CD4-positive, CD25-positive, alpha-beta regulatory T cell (primary cell): ENCODE data around the gene LMAN1. TPM values are rescaled to one million over a fixed set of nuclear protein-coding genes. Genes with fewer than 3 reads are reported as not detected.

ENCODE experiments used
- ATAC-seq, 2 donors: fragments of 150-1000 bp; cut with Tn5 transposase; one replicate each; pipeline ENCODE4 v1.10.0; 2021; ENCODE audit warnings: low read depth in 2 of 2, moderate number of reproducible peaks in 2 of 2, moderate library complexity in 1 of 2
- DNase-seq, 3 donors: peaks; one replicate each; pipeline versions ENCODE4 v3.0.0 to v3.0.0-alpha.2; 2012 to 2022; ENCODE audit warnings: mixed read lengths in 1 of 3
- H3K27ac ChIP-seq: one replicate; pipeline ENCODE4 v1.7.0; 2013; ENCODE audit warnings: mild to moderate bottlenecking, low read length; ENCODE audit not compliant: insufficient read depth, poor library complexity, severe bottlenecking
- H3K27me3 ChIP-seq: one replicate; pipeline ENCODE4 v1.7.0; 2013; ENCODE audit warnings: low read length; ENCODE audit not compliant: control insufficient read depth, insufficient read depth
- H3K36me3 ChIP-seq: one replicate; pipeline ENCODE4 v1.7.0; 2013; ENCODE audit warnings: mild to moderate bottlenecking, low read length, moderate library complexity; ENCODE audit not compliant: control insufficient read depth, insufficient read depth
- H3K4me1 ChIP-seq: 2 replicates; pipeline ENCODE4 v1.7.0; 2013; ENCODE audit warnings: mild to moderate bottlenecking, low read length; ENCODE audit not compliant: insufficient read depth, control insufficient read depth, poor library complexity, severe bottlenecking
- H3K4me3 ChIP-seq: one replicate; pipeline ENCODE4 v1.7.0; 2013; ENCODE audit warnings: low read depth, mild to moderate bottlenecking, low read length, moderate library complexity
- H3K9me3 ChIP-seq, 2 experiments: 1 replicate in 1 of 2; 2 replicates in 1 of 2; pipeline ENCODE4 v1.7.0; 2013; ENCODE audit warnings: low read length in 2 of 2, mild to moderate bottlenecking in 1 of 2, moderate library complexity in 1 of 2; ENCODE audit not compliant: control insufficient read depth in 2 of 2
- H3K27ac Mint-ChIP-seq, 3 donors: one replicate each; pipeline ENCODE4 v1.8.0; 2020 to 2022; ENCODE audit warnings: mild to moderate bottlenecking in 3 of 3, mixed read lengths in 3 of 3, moderate library complexity in 2 of 3
- H3K27me3 Mint-ChIP-seq: one replicate; pipeline ENCODE4 v1.8.0; 2022; ENCODE audit warnings: mild to moderate bottlenecking, mixed read lengths
- H3K36me3 Mint-ChIP-seq: one replicate; pipeline ENCODE4 v1.8.0; 2020; ENCODE audit warnings: mixed read lengths
- H3K4me1 Mint-ChIP-seq, 4 donors: one replicate each; pipeline ENCODE4 v1.8.0; 2020 to 2022; ENCODE audit warnings: mixed read lengths in 4 of 4, mild to moderate bottlenecking in 1 of 4
- H3K4me3 Mint-ChIP-seq, 4 donors: one replicate each; pipeline ENCODE4 v1.8.0; 2020 to 2022; ENCODE audit warnings: mild to moderate bottlenecking in 4 of 4, mixed read lengths in 4 of 4, moderate library complexity in 3 of 4
- H3K9me3 Mint-ChIP-seq, 7 donors: one replicate each; pipeline ENCODE4 v1.8.0; 2020 to 2022; ENCODE audit warnings: mixed read lengths in 7 of 7, mild to moderate bottlenecking in 3 of 7, moderate library complexity in 2 of 7
- polyA plus RNA-seq, 4 donors: library from polyadenylated mRNA; unstranded; fragments of 300-500 nt; fragmentation: Illumina TruSeq; gene quantifications; one replicate each; pipeline ENCODE4 v1.2.3, GENCODE V29; 2021
- total RNA-seq: library from RNA; stranded (reverse); gene quantifications from one replicate; pipeline ENCODE4 v1.2.3, GENCODE V29; 2022

The LMAN1 gene
- total and polyA plus RNA-seq, 5 donors from 2014 or later: 25.3 to 51.3 (median 36.3) TPM

- Histone ChIP-seq H3K9me3 (no peaks in the 10 kb centered on the region), H3K27me3 (peaks cover 32% of the 10 kb centered on the region)
- no peaks in the 10 kb centered on the region for H3K36me3 Mint-ChIP-seq
Observed at GRCh38 chr18:59279193-59279592, 79.9 kb downstream of the LMAN1 start.

GRCh38 chr18:59278793-59279192 is 80.3 kb downstream of the LMAN1 start:
- H3K27ac Mint-ChIP-seq: no peak overlapping the region
- Histone ChIP-seq H3K9me3 (no peaks in the 10 kb centered on the region), H3K27ac (no peak overlapping the region), H3K27me3 (peaks cover 32% of the 10 kb centered on the region), H3K4me3 (no peak overlapping the region), H3K36me3 (no peaks in the 10 kb centered on the region), H3K4me1 (no peaks in the 10 kb centered on the region)
- ATAC-seq (no peak), DNase-seq (no peak)
- H3K9me3 Mint-ChIP-seq: peaks cover 0 to 3% (median 0%) of the 10 kb centered on the region in 7 donors
- H3K36me3 Mint-ChIP-seq: no peaks in the 10 kb centered on the region
- peaks cover 0 to 9% (median 0%) of the 10 kb centered on the region in 4 donors for H3K4me1 Mint-ChIP-seq
- no peak overlapping the region for H3K4me3 Mint-ChIP-seq
- H3K27me3 Mint-ChIP-seq: peaks cover 79% of the 10 kb centered on the region

More at GRCh38 chr18:59279193-59279592, 79.9 kb downstream of the LMAN1 start:
- Histone ChIP-seq H3K36me3 (no peaks in the 10 kb centered on the region), H3K4me3 (no peak overlapping the region), H3K27ac (no peak overlapping the region), H3K4me1 (no peaks in the 10 kb centered on the region)
- Mint-ChIP-seq H3K4me3 (no peak overlapping the region), H3K27me3 (peaks cover 79% of the 10 kb centered on the region), H3K9me3 (peaks cover 0 to 3% (median 0%) of the 10 kb centered on the region in 7 donors), H3K27ac (no peak overlapping the region), H3K4me1 (peaks cover 0 to 6% (median 0%) of the 10 kb centered on the region in 4 donors)
- DNase-seq: no peak
- no peak for ATAC-seq

Other genes with a start within 250 kb of the LMAN1 start
- gene SEC11C, start 219.4 kb downstream of the LMAN1 start, total RNA-seq: 80.4 TPM
- gene SEC11C, start 219.4 kb downstream of the LMAN1 start, polyA plus RNA-seq: 100 to 1,000 TPM; 180 to 279 (median 231) TPM
- not detected for gene GRP, start 139.1 kb downstream of the LMAN1 start, total RNA-seq
- gene GRP, start 139.1 kb downstream of the LMAN1 start, polyA plus RNA-seq: not detected
- not detected for gene RAX, start 85.8 kb downstream of the LMAN1 start, total RNA-seq
- gene RAX, start 85.8 kb downstream of the LMAN1 start, polyA plus RNA-seq: not detected
- gene CPLX4, start 40.6 kb downstream of the LMAN1 start, total RNA-seq: not detected
- gene CPLX4, start 40.6 kb downstream of the LMAN1 start, polyA plus RNA-seq: not detected